GM23338 (cell line): ENCODE data around the gene EIF1AY. TPM values are rescaled to one million over a fixed set of nuclear protein-coding genes. Genes with fewer than 3 reads are reported as not detected.

Experiments
- ATAC-seq: fragments of 200-7000 bp; cut with Tn5 transposase; 3 replicates; pipeline ENCODE4 v1.9.1; 2020
- DNase-seq: peaks from one replicate; pipeline ENCODE4 v3.0.0-alpha.2; 2015; ENCODE audit warnings: low spot score
- H2AFZ ChIP-seq: fragments of 200-600 bp; sonication (generic); 2 replicates; pipeline ENCODE4 v1.8.0; 2016; ENCODE audit warnings: antibody characterized with exemption, mild to moderate bottlenecking, moderate library complexity
- H3F3A ChIP-seq: fragments of 200-600 bp; sonication (generic); replicated peaks from 2 replicates; pipeline ENCODE4 v1.8.0; 2017; ENCODE audit warnings: antibody characterized with exemption, mixed run types, low read depth
- H3K27ac ChIP-seq: fragments of 200-600 bp; sonication (generic); 2 replicates; pipeline ENCODE4 v1.6.1; 2016; ENCODE audit warnings: low read depth
- H3K27me3 ChIP-seq: fragments of 200-600 bp; sonication (generic); 2 replicates; pipeline ENCODE4 v1.8.0; 2016; ENCODE audit warnings: mild to moderate bottlenecking, mixed run types, moderate library complexity; ENCODE audit not compliant: insufficient read depth
- H3K36me3 ChIP-seq: fragments of 200-600 bp; sonication (generic); 2 replicates; pipeline ENCODE4 v1.8.0; 2016; ENCODE audit warnings: mild to moderate bottlenecking; ENCODE audit not compliant: insufficient read depth
- H3K4me1 ChIP-seq: fragments of 200-600 bp; sonication (generic); 2 replicates; pipeline ENCODE4 v1.8.0; 2016; ENCODE audit warnings: mild to moderate bottlenecking, moderate library complexity; ENCODE audit not compliant: insufficient read depth
- H3K4me2 ChIP-seq: fragments of 200-600 bp; sonication (generic); 2 replicates; pipeline ENCODE4 v1.7.1; 2017; ENCODE audit warnings: mixed run types
- H3K4me3 ChIP-seq: fragments of 200-600 bp; sonication (generic); 2 replicates; pipeline ENCODE4 v1.6.1; 2016; ENCODE audit warnings: mixed run types
- H3K79me2 ChIP-seq: fragments of 200-600 bp; sonication (generic); replicated peaks from 2 replicates; pipeline ENCODE4 v1.8.0; 2017; ENCODE audit warnings: mild to moderate bottlenecking; ENCODE audit not compliant: insufficient read depth
- H3K9me2 ChIP-seq: fragments of 200-600 bp; sonication (generic); 2 replicates; pipeline ENCODE4 v1.8.0; 2017; ENCODE audit not compliant: insufficient read depth
- H4K20me1 ChIP-seq: fragments of 200-600 bp; sonication (generic); replicated peaks from 2 replicates; pipeline ENCODE4 v1.8.0; 2017; ENCODE audit warnings: mild to moderate bottlenecking; ENCODE audit not compliant: insufficient read depth
- H3K27ac Mint-ChIP-seq: 2 replicates; pipeline ENCODE4 v1.8.0; 2020; ENCODE audit warnings: inconsistent platforms, mild to moderate bottlenecking, moderate library complexity, mixed read lengths
- H3K27me3 Mint-ChIP-seq: 3 replicates; pipeline ENCODE4 v1.8.0; 2022; ENCODE audit warnings: low read depth, mild to moderate bottlenecking, moderate library complexity, mixed read lengths, inconsistent platforms; ENCODE audit not compliant: insufficient read depth, poor library complexity
- H3K36me3 Mint-ChIP-seq: 3 replicates; pipeline ENCODE4 v1.8.0; 2021; ENCODE audit warnings: low read depth, mild to moderate bottlenecking, inconsistent platforms, moderate library complexity, mixed read lengths
- H3K4me1 Mint-ChIP-seq: 3 replicates; pipeline ENCODE4 v1.8.0; 2020; ENCODE audit warnings: mild to moderate bottlenecking, inconsistent platforms, mixed read lengths
- H3K4me3 Mint-ChIP-seq: 3 replicates; pipeline ENCODE4 v1.8.0; 2021; ENCODE audit warnings: moderate library complexity, mild to moderate bottlenecking, inconsistent platforms, mixed read lengths
- H3K9me3 Mint-ChIP-seq: 3 replicates; pipeline ENCODE4 v1.8.0; 2020; ENCODE audit warnings: moderate library complexity, mild to moderate bottlenecking, inconsistent platforms, mixed read lengths
- CREB1 ChIP-seq: fragments of 250-450 bp; sonication (Bioruptor Pico); IDR thresholded peaks from 2 replicates; pipeline ENCODE4 v1.5.0; 2020; ENCODE audit warnings: low read depth, mild to moderate bottlenecking, moderate library complexity
- CTCF ChIP-seq, 2 experiments: fragments of 200-600 bp in 1 of 2; sonication (generic) in 1 of 2; conservative IDR thresholded peaks; 2 replicates each; pipeline versions ENCODE4 v1.5.1 to v1.6.1; 2016 to 2017; ENCODE audit warnings: antibody characterized with exemption in 2 of 2, low read depth in 2 of 2, mild to moderate bottlenecking in 2 of 2, moderate library complexity in 1 of 2
- ETS1 ChIP-seq: IDR thresholded peaks from 2 replicates; pipeline ENCODE4 v1.6.1; 2016; ENCODE audit warnings: antibody characterized with exemption
- EZH2phosphoT487 ChIP-seq: fragments of 200-600 bp; sonication (generic); IDR thresholded peaks from one replicate; pipeline ENCODE4 v1.8.1; 2018; ENCODE audit warnings: antibody characterized with exemption; ENCODE audit not compliant: unreplicated experiment
- NANOG ChIP-seq: IDR thresholded peaks from 2 replicates; pipeline ENCODE4 v1.6.1; 2016; ENCODE audit warnings: antibody characterized with exemption, borderline replicate concordance
- ZNF462 ChIP-seq: fragments of 250-450 bp; sonication (Bioruptor Pico); IDR thresholded peaks from 2 replicates; pipeline ENCODE4 v1.5.0; 2020; ENCODE audit warnings: mild to moderate bottlenecking, moderate library complexity
- polyA plus RNA-seq: library from polyadenylated mRNA; unstranded; fragments of >200 nt; fragmentation: Nextera tagmentation; extraction: Ambion mirVana; gene quantifications from 2 replicates; pipeline ENCODE4 v1.2.1, GENCODE V29; 2016
- total RNA-seq: library from RNA; depleted of rRNA; stranded (reverse); fragments of >200 nt; shearing (Covaris generic); gene quantifications from 2 replicates; pipeline ENCODE4 v1.2.3, GENCODE V29; 2014

The EIF1AY gene
- total and polyA plus RNA-seq, 2 experiments from 2014 or later, result 31.3 to 93.0 TPM

GRCh38 chrY:20578206-20578605 lies 2.6 kb downstream of the EIF1AY start (continued):
- TF ChIP-seq ZNF462 (CRISPR knock-in tag), result no peak
- no peak for TF ChIP-seq NANOG
- TF ChIP-seq EZH2phosphoT487, result no peak
- no peak for TF ChIP-seq ETS1

GRCh38 chrY:20581687-20582086 lies 6.1 kb downstream of the EIF1AY start:
- no peaks in the 10 kb centered on the region for H3K27me3 Mint-ChIP-seq
- H3K36me3 ChIP-seq, result no peaks in the 10 kb centered on the region
- H2AFZ ChIP-seq, result no peak overlapping the region
- H3K4me3 Mint-ChIP-seq, result no peak overlapping the region
- H4K20me1 ChIP-seq, result no peaks in the 10 kb centered on the region
- H3K9me2 ChIP-seq, result no peaks in the 10 kb centered on the region
- no peaks in the 10 kb centered on the region for H3F3A ChIP-seq
- peaks cover 24% of the 10 kb centered on the region for H3K79me2 ChIP-seq
- ATAC-seq, result no peak
- H3K4me3 ChIP-seq, result no peak overlapping the region
- peaks cover 3% of the 10 kb centered on the region; the same call in 1 of the 3 replicates for H3K4me1 Mint-ChIP-seq
- no peak overlapping the region for H3K27ac Mint-ChIP-seq
- DNase-seq, result no peak
- H3K27me3 ChIP-seq, result no peaks in the 10 kb centered on the region
- H3K4me1 ChIP-seq, result no peaks in the 10 kb centered on the region
- no peak overlapping the region for H3K4me2 ChIP-seq
- no peaks in the 10 kb centered on the region; the same call in 2 of the 3 replicates for H3K36me3 Mint-ChIP-seq
- no peaks in the 10 kb centered on the region for H3K9me3 Mint-ChIP-seq
- no peak overlapping the region for H3K27ac ChIP-seq
- TF ChIP-seq CTCF (conservative IDR thresholded peaks at IDR 0.05; ENCODE audit: low read depth in 2 of 2) (no peak), ZNF462 (CRISPR knock-in tag) (no peak), CREB1 (CRISPR knock-in tag) (no peak)
